Colonic mucosa (tissue), 4 donors: ENCODE results near the gene MARCHF11. TPM values are rescaled to one million over a fixed set of nuclear protein-coding genes. Genes with fewer than 3 reads are reported as not detected.

ENCODE experiments used
- DNase-seq: peaks from one replicate; pipeline ENCODE4 v3.0.0-alpha.2; 2020
- H3K27ac ChIP-seq: fragments of 200-600 bp; one replicate; pipeline ENCODE4 v1.8.0; 2021
- H3K27me3 ChIP-seq: fragments of 200-600 bp; one replicate; pipeline ENCODE4 v1.8.0; 2021
- H3K36me3 ChIP-seq: fragments of 200-600 bp; one replicate; pipeline ENCODE4 v1.8.0; 2021
- H3K4me1 ChIP-seq: fragments of 200-600 bp; one replicate; pipeline ENCODE4 v1.8.0; 2021; ENCODE audit warnings: mild to moderate bottlenecking
- H3K4me3 ChIP-seq: fragments of 200-600 bp; one replicate; pipeline ENCODE4 v1.8.0; 2021
- H3K9ac ChIP-seq, 2 donors: one replicate each; pipeline ENCODE4 v1.7.0; 2013; ENCODE audit warnings: control low read depth in 2 of 2, low read depth in 2 of 2, low read length in 2 of 2
- H3K9me3 ChIP-seq: fragments of 200-600 bp; one replicate; pipeline ENCODE4 v1.8.0; 2021
- CTCF ChIP-seq: fragments of 200-600 bp; IDR thresholded peaks from one replicate; pipeline ENCODE4 v1.8.0; 2022; ENCODE audit warnings: antibody characterized with exemption, mild to moderate bottlenecking
- intact Hi-C: fragments of 100-400 bp; cut with DNase I; formaldehyde crosslinking; loops from one replicate; pipeline ENCODE4 v1.14.1; 2022
- total RNA-seq, 2 donors: library from RNA; stranded (reverse); fragmentation: NEBNext Ultra II Directional in 1 of 2; extraction: Animal tissue kit (Norgen Biotek cat#: 25700) in 1 of 2; gene quantifications; one replicate each; pipeline ENCODE4 v1.2.1, GENCODE V29; 2021
- donor health status: healthy.
- donor health status: DM: no; HTN: no; CAD: no.
- donor health status: DM: no; HTN: no; CAD: no.

Gene MARCHF11
- total RNA-seq, 2 donors from 2014 or later, result not detected

GRCh38 chr5:16140944-16141343, 38.6 kb downstream of the MARCHF11 start:
- no peaks in the 10 kb centered on the region for H3K9me3 ChIP-seq
- H3K4me3 ChIP-seq, result no peak overlapping the region
- no peak overlapping the region for H3K27ac ChIP-seq
- no peak for DNase-seq
- no peaks in the 10 kb centered on the region for H3K4me1 ChIP-seq
- no peak overlapping the region for H3K9ac ChIP-seq
- no peaks in the 10 kb centered on the region for H3K27me3 ChIP-seq
- TF ChIP-seq CTCF, result no peak
- no peaks in the 10 kb centered on the region for H3K36me3 ChIP-seq
- intact Hi-C loops, result no loop called here

- no peak overlapping the region for H3K27ac ChIP-seq
- H3K36me3 ChIP-seq, result no peaks in the 10 kb centered on the region
- intact Hi-C loops, result no loop called here
- no peaks in the 10 kb centered on the region for H3K4me1 ChIP-seq
- no peaks in the 10 kb centered on the region for H3K27me3 ChIP-seq
- no peak for TF ChIP-seq CTCF
- H3K9ac ChIP-seq, result no peak overlapping the region
- no peak overlapping the region for H3K4me3 ChIP-seq
- DNase-seq, result no peak
- no peaks in the 10 kb centered on the region for H3K9me3 ChIP-seq
Observed at GRCh38 chr5:16140417-16140816, 39.2 kb downstream of the MARCHF11 start.

GRCh38 chr5:16137177-16137576, 42.4 kb downstream of the MARCHF11 start:
- no peak for DNase-seq
- Histone ChIP-seq H3K36me3 (no peaks in the 10 kb centered on the region), H3K27ac (no peak overlapping the region), H3K9ac (no peak overlapping the region), H3K27me3 (no peaks in the 10 kb centered on the region), H3K4me3 (no peak overlapping the region), H3K4me1 (no peaks in the 10 kb centered on the region), H3K9me3 (no peaks in the 10 kb centered on the region)
- TF ChIP-seq CTCF, result no peak
- intact Hi-C loops, result no loop called here

- no peak for TF ChIP-seq CTCF
- no peaks in the 10 kb centered on the region for H3K4me1 ChIP-seq
- H3K4me3 ChIP-seq, result no peak overlapping the region
- no peaks in the 10 kb centered on the region for H3K36me3 ChIP-seq
- DNase-seq, result no peak
- H3K27ac ChIP-seq, result no peak overlapping the region
- no peak overlapping the region for H3K9ac ChIP-seq
- intact Hi-C loops, result no loop called here
- no peaks in the 10 kb centered on the region for H3K27me3 ChIP-seq
- no peaks in the 10 kb centered on the region for H3K9me3 ChIP-seq
Observed at GRCh38 chr5:16135506-16135905, 44.1 kb downstream of the MARCHF11 start.

- intact Hi-C loops, result no loop called here
- H3K4me1 ChIP-seq, result no peaks in the 10 kb centered on the region
- no peak overlapping the region for H3K27ac ChIP-seq
- no peaks in the 10 kb centered on the region for H3K36me3 ChIP-seq
- no peak overlapping the region for H3K9ac ChIP-seq
- no peaks in the 10 kb centered on the region for H3K9me3 ChIP-seq
- DNase-seq, result no peak
- H3K4me3 ChIP-seq, result no peak overlapping the region
- no peaks in the 10 kb centered on the region for H3K27me3 ChIP-seq
- TF ChIP-seq CTCF, result no peak
Observed at GRCh38 chr5:16135003-16135402, 44.6 kb downstream of the MARCHF11 start.

- no peak for TF ChIP-seq CTCF
Observed at GRCh38 chr5:16134204-16134603, 45.4 kb downstream of the MARCHF11 start.

More at GRCh38 chr5:16134204-16134603, 45.4 kb downstream of the MARCHF11 start:
- Histone ChIP-seq H3K4me3 (no peak overlapping the region), H3K27ac (no peak overlapping the region), H3K4me1 (no peaks in the 10 kb centered on the region), H3K9me3 (no peaks in the 10 kb centered on the region), H3K36me3 (no peaks in the 10 kb centered on the region), H3K9ac (no peak overlapping the region), H3K27me3 (no peaks in the 10 kb centered on the region)
- intact Hi-C loops, result no loop called here
- no peak for DNase-seq
